Liver (tissue), 9 donors: Measurements from ENCODE around the gene ITGA7. TPM values are rescaled to one million over a fixed set of nuclear protein-coding genes. Genes with fewer than 3 reads are reported as not detected.
A peak's percentile ranks its signal among the peaks of the same experiment; 100 is the strongest.

Experiments
- DNase-seq: peaks from one replicate; pipeline ENCODE4 v3.0.0-alpha.2; 2017; ENCODE audit warnings: low spot score
- H3K27ac ChIP-seq, 2 donors: one replicate each; pipeline ENCODE4 v1.7.0; 2013; ENCODE audit warnings: inconsistent platforms in 2 of 2, low read length in 2 of 2, control low read depth in 1 of 2, low read depth in 1 of 2, mild to moderate bottlenecking in 1 of 2
- H3K27me3 ChIP-seq, 4 donors: one replicate each; pipeline versions ENCODE4 v1.6.1 to v1.7.0; 2013; ENCODE audit warnings: low read length in 3 of 4, inconsistent platforms in 1 of 4, mild to moderate bottlenecking in 1 of 4, moderate library complexity in 1 of 4; ENCODE audit not compliant: control insufficient read depth in 4 of 4, insufficient read depth in 4 of 4
- H3K36me3 ChIP-seq, 4 donors: one replicate each; pipeline versions ENCODE4 v1.6.1 to v1.7.0; 2013; ENCODE audit warnings: low read length in 3 of 4, mild to moderate bottlenecking in 3 of 4, low read depth in 1 of 4, moderate library complexity in 1 of 4; ENCODE audit not compliant: control insufficient read depth in 4 of 4, insufficient read depth in 3 of 4
- H3K4me1 ChIP-seq, 4 donors: one replicate each; pipeline versions ENCODE4 v1.6.1 to v1.7.0; 2013; ENCODE audit warnings: low read length in 3 of 4, mild to moderate bottlenecking in 3 of 4, moderate library complexity in 1 of 4; ENCODE audit not compliant: control insufficient read depth in 4 of 4, insufficient read depth in 4 of 4
- H3K4me3 ChIP-seq, 3 donors: one replicate each; pipeline versions ENCODE4 v1.6.1 to v1.7.0; 2013; ENCODE audit warnings: low read length in 3 of 3, control low read depth in 1 of 3, low read depth in 1 of 3, mild to moderate bottlenecking in 1 of 3
- H3K9ac ChIP-seq, 2 donors: one replicate each; pipeline ENCODE4 v1.7.0; 2013; ENCODE audit warnings: low read length in 2 of 2, mild to moderate bottlenecking in 2 of 2, moderate library complexity in 2 of 2, control low read depth in 1 of 2, low read depth in 1 of 2
- H3K9me3 ChIP-seq, 4 donors: one replicate each; pipeline versions ENCODE4 v1.6.1 to v1.7.0; 2013; ENCODE audit warnings: low read length in 3 of 4; ENCODE audit not compliant: control insufficient read depth in 4 of 4
- ATF3 ChIP-seq: IDR thresholded peaks from 2 replicates; pipeline ENCODE4 v1.6.1; 2016; ENCODE audit warnings: antibody characterized with exemption
- CTCF ChIP-seq: fragments of 150-350 bp; IDR thresholded peaks from 2 replicates; pipeline ENCODE4 v1.5.1; 2017; ENCODE audit warnings: improper control_type of control experiment, low read depth, low read length; ENCODE audit not compliant: missing input control
- EGR1 ChIP-seq, 2 donors: IDR thresholded peaks; 2 replicates each; pipeline ENCODE4 v1.6.1; 2016 to 2018; ENCODE audit warnings: antibody characterized with exemption in 2 of 2, low read depth in 2 of 2
- FOXA1 ChIP-seq: IDR thresholded peaks from 2 replicates; pipeline ENCODE4 v1.6.1; 2016; ENCODE audit warnings: antibody characterized with exemption
- FOXA2 ChIP-seq: IDR thresholded peaks from 2 replicates; pipeline ENCODE4 v1.6.1; 2016; ENCODE audit warnings: antibody characterized with exemption
- GABPA ChIP-seq, 2 donors: IDR thresholded peaks in 1 of 2; conservative IDR thresholded peaks in 1 of 2; 2 replicates each; pipeline ENCODE4 v1.6.1; 2016; ENCODE audit warnings: antibody characterized with exemption in 2 of 2, mild to moderate bottlenecking in 1 of 2, moderate library complexity in 1 of 2
- HNF4A ChIP-seq, 2 donors: conservative IDR thresholded peaks; 2 replicates each; pipeline ENCODE4 v1.6.1; 2016; ENCODE audit warnings: antibody characterized with exemption in 2 of 2, mild to moderate bottlenecking in 2 of 2
- HNF4G ChIP-seq: IDR thresholded peaks from 2 replicates; pipeline ENCODE4 v1.6.1; 2016; ENCODE audit warnings: antibody characterized with exemption
- JUND ChIP-seq, 2 donors: IDR thresholded peaks; 2 replicates each; pipeline ENCODE4 v1.6.1; 2016; ENCODE audit warnings: antibody characterized with exemption in 2 of 2
- MAX ChIP-seq: IDR thresholded peaks from 2 replicates; pipeline ENCODE4 v1.6.1; 2016; ENCODE audit warnings: antibody characterized with exemption
- NR2F2 ChIP-seq: IDR thresholded peaks from 2 replicates; pipeline ENCODE4 v1.6.1; 2016; ENCODE audit warnings: antibody characterized with exemption
- RAD21 ChIP-seq, 2 donors: IDR thresholded peaks; 2 replicates each; pipeline ENCODE4 v1.6.1; 2016; ENCODE audit warnings: antibody characterized with exemption in 2 of 2, mild to moderate bottlenecking in 2 of 2
- REST ChIP-seq: IDR thresholded peaks from 2 replicates; pipeline ENCODE4 v1.6.1; 2016; ENCODE audit warnings: antibody characterized with exemption, mild to moderate bottlenecking
- RXRA ChIP-seq, 2 donors: IDR thresholded peaks; 2 replicates each; pipeline ENCODE4 v1.6.1; 2017 to 2018; ENCODE audit warnings: antibody characterized with exemption in 2 of 2, mild to moderate bottlenecking in 1 of 2
- SP1 ChIP-seq: IDR thresholded peaks from 2 replicates; pipeline ENCODE4 v1.6.1; 2018; ENCODE audit warnings: antibody characterized with exemption, mild to moderate bottlenecking
- TAF1 ChIP-seq: conservative IDR thresholded peaks from 2 replicates; pipeline ENCODE4 v1.6.1; 2016; ENCODE audit warnings: antibody characterized with exemption, mild to moderate bottlenecking
- YY1 ChIP-seq: IDR thresholded peaks from 2 replicates; pipeline ENCODE4 v1.6.1; 2016; ENCODE audit warnings: antibody characterized with exemption, mild to moderate bottlenecking
- ZBTB33 ChIP-seq: IDR thresholded peaks from 2 replicates; pipeline ENCODE4 v1.6.1; 2016; ENCODE audit warnings: antibody characterized with exemption
- WGBS: extraction: QIAGEN DNeasy Blood & Tissue Kit; methylation state at CpG from one replicate; pipeline ENCODE4 v1.1.7; 2013; 5-methylcytosine and 5-hydroxymethylcytosine counted together
- polyA plus RNA-seq, 2 donors: library from polyadenylated mRNA; stranded (reverse) in 1 of 2; unstranded in 1 of 2; fragments of 200-250 nt in 1 of 2; fragments of >200 nt in 1 of 2; fragmentation: Nextera tagmentation in 1 of 2; extraction: Ambion mirVana in 1 of 2; gene quantifications; one replicate each; pipeline versions ENCODE4 v1.2.1 to v1.2.3, GENCODE V29; 2013 to 2015
- total RNA-seq, 2 donors: library from RNA; depleted of rRNA; stranded (reverse); fragments of >200 nt; gene quantifications; one replicate each; pipeline ENCODE4 v1.2.3, GENCODE V29; 2014
- donor health status: healthy.
- donor health status: healthy.
- donor health status: healthy.
- donor health status: healthy.
- donor health status: healthy.

ITGA7 gene
- total and polyA plus RNA-seq, 4 donors = 0.98 to 4.9 (median 3.3) TPM

- Histone ChIP-seq H3K27me3 (peaks cover 0 to 5% (median 0%) of the 10 kb centered on the region in 4 donors), H3K4me3 (peak overlapping the region in 2 of 3 donors; percentile 35 to 63), H3K9me3 (no peaks in the 10 kb centered on the region), H3K4me1 (peaks cover 0 to 9% (median 5%) of the 10 kb centered on the region in 4 donors), H3K36me3 (no peaks in the 10 kb centered on the region), H3K27ac (no peak overlapping the region), H3K9ac (no peak overlapping the region)
- no peak for DNase-seq
- 60% methylated on average over 11 of the region's 11 CpGs for WGBS
- TF ChIP-seq RAD21 (IDR thresholded peaks at IDR 0.05) = no peak
- TF ChIP-seq TAF1 = no peak
- no peak for TF ChIP-seq HNF4A (conservative IDR thresholded peaks at IDR 0.05)
- no peak for TF ChIP-seq ATF3
- no peak for TF ChIP-seq NR2F2
- no peak for TF ChIP-seq EGR1 (IDR thresholded peaks at IDR 0.05; ENCODE audit: low read depth in 2 of 2)
- TF ChIP-seq CTCF = no peak
- no peak for TF ChIP-seq MAX
- TF ChIP-seq SP1 = no peak
- no peak for TF ChIP-seq FOXA2
- TF ChIP-seq JUND (IDR thresholded peaks at IDR 0.05) = no peak
- no peak for TF ChIP-seq ZBTB33
- no peak for TF ChIP-seq GABPA (IDR thresholded peaks at IDR 0.05 in 1 of 2, conservative IDR thresholded peaks at IDR 0.05 in 1 of 2)
- TF ChIP-seq REST = no peak
- no peak for TF ChIP-seq YY1
- no peak for TF ChIP-seq FOXA1
- no peak for TF ChIP-seq RXRA (IDR thresholded peaks at IDR 0.05)
- TF ChIP-seq HNF4G = no peak
These were observed 36.8 kb upstream of the ITGA7 start for GRCh38 chr12:55744340-55745030.
